ENCODE results near the gene SCRT2.

Gene SCRT2

GRCh38 chr20:706366-706885 is 30.8 kb upstream of the SCRT2 start:
- no peak overlapping the region for H3K14ac ChIP-seq (ENCODE audit: low read length in 2 of 2)
- H2BK5ac ChIP-seq (ENCODE audit: low read depth, low read length, poor library complexity, severe bottlenecking): no peak overlapping the region
- H3K79me1 ChIP-seq (replicated peaks; ENCODE audit: low read length, poor library complexity, severe bottlenecking): no peaks in the 10 kb centered on the region
- H2AFZ ChIP-seq (ENCODE audit: low read depth, low read length): no peak overlapping the region
- H3K4me2 ChIP-seq (ENCODE audit: low read length, poor library complexity, severe bottlenecking): no peak overlapping the region
- H3K27me3 ChIP-seq (ENCODE audit: control insufficient read depth in 1 of 2, insufficient read depth in 1 of 2, low read length in 2 of 2): peaks cover 40 to 69% of the 10 kb centered on the region in 2 experiments
- no peaks in the 10 kb centered on the region for H3K4me1 ChIP-seq (ENCODE audit: control insufficient read depth, insufficient read depth, low read depth, low read length)
- no peak overlapping the region for H3K4me3 ChIP-seq (ENCODE audit: insufficient read depth in 1 of 2, low read depth in 1 of 2, low read length in 2 of 2)
- no peaks in the 10 kb centered on the region for H3K36me3 ChIP-seq (ENCODE audit: control insufficient read depth in 1 of 2, insufficient read depth in 2 of 2, low read depth in 1 of 2, low read length in 2 of 2)
- H3K18ac ChIP-seq (ENCODE audit: low read depth in 1 of 2, low read length in 2 of 2): no peak overlapping the region
- H3K4ac ChIP-seq (ENCODE audit: low read depth in 1 of 2, low read length in 2 of 2): no peak overlapping the region
- no peak overlapping the region for H3K9ac ChIP-seq (ENCODE audit: low read length)
- H2BK15ac ChIP-seq (ENCODE audit: low read depth, poor library complexity, severe bottlenecking): no peak overlapping the region
- no peak overlapping the region for H3K27ac ChIP-seq (ENCODE audit: low read length, poor library complexity, severe bottlenecking)
- no peak overlapping the region for H3K23ac ChIP-seq (ENCODE audit: low read length in 2 of 2)
- peaks cover 14% of the 10 kb centered on the region for H3K9me3 ChIP-seq (ENCODE audit: control insufficient read depth, low read length)
- WGBS: 77% methylated on average over 5 of the region's 8 CpGs
- H4K8ac ChIP-seq (ENCODE audit: low read length): no peak overlapping the region
- no peak overlapping the region for H2AK5ac ChIP-seq (ENCODE audit: low read length, severe bottlenecking)
- H2BK120ac ChIP-seq (ENCODE audit: low read depth, low read length): no peak overlapping the region
- H4K91ac ChIP-seq (ENCODE audit: low read length): no peak overlapping the region
- no peak for DNase-seq
- no peak overlapping the region for H2BK12ac ChIP-seq (ENCODE audit: low read length in 2 of 2)

GRCh38 chr20:704726-705125 is 29.1 kb upstream of the SCRT2 start:
- H3K18ac ChIP-seq (ENCODE audit: low read depth in 1 of 2, low read length in 2 of 2): no peak overlapping the region
- peaks cover 11% of the 10 kb centered on the region for H3K9me3 ChIP-seq (ENCODE audit: control insufficient read depth, low read length)
- no peak overlapping the region for H3K4me2 ChIP-seq (ENCODE audit: low read length, poor library complexity, severe bottlenecking)
- no peak overlapping the region for H2BK5ac ChIP-seq (ENCODE audit: low read depth, low read length, poor library complexity, severe bottlenecking)
- H2AFZ ChIP-seq (ENCODE audit: low read depth, low read length): no peak overlapping the region
- no peaks in the 10 kb centered on the region for H3K4me1 ChIP-seq (ENCODE audit: control insufficient read depth, insufficient read depth, low read depth, low read length)
- H2BK120ac ChIP-seq (ENCODE audit: low read depth, low read length): no peak overlapping the region
- no peak overlapping the region for H3K14ac ChIP-seq (ENCODE audit: low read length in 2 of 2)
- no peak for DNase-seq
- no peak overlapping the region for H3K27ac ChIP-seq (ENCODE audit: low read length, poor library complexity, severe bottlenecking)
- no peak overlapping the region for H2BK15ac ChIP-seq (ENCODE audit: low read depth, poor library complexity, severe bottlenecking)
- H3K36me3 ChIP-seq (ENCODE audit: control insufficient read depth in 1 of 2, insufficient read depth in 2 of 2, low read depth in 1 of 2, low read length in 2 of 2): no peaks in the 10 kb centered on the region
- H2AK5ac ChIP-seq (ENCODE audit: low read length, severe bottlenecking): no peak overlapping the region
- no peak overlapping the region for H3K4ac ChIP-seq (ENCODE audit: low read depth in 1 of 2, low read length in 2 of 2)
- H3K79me1 ChIP-seq (replicated peaks; ENCODE audit: low read length, poor library complexity, severe bottlenecking): no peaks in the 10 kb centered on the region
- 82% methylated on average over 4 of the region's 4 CpGs for WGBS
- no peak overlapping the region for H3K9ac ChIP-seq (ENCODE audit: low read length)
- no peak overlapping the region for H4K91ac ChIP-seq (ENCODE audit: low read length)
- peaks cover 28 to 71% of the 10 kb centered on the region in 2 experiments for H3K27me3 ChIP-seq (ENCODE audit: control insufficient read depth in 1 of 2, insufficient read depth in 1 of 2, low read length in 2 of 2)
- H3K23ac ChIP-seq (ENCODE audit: low read length in 2 of 2): no peak overlapping the region
- no peak overlapping the region for H4K8ac ChIP-seq (ENCODE audit: low read length)
- no peak overlapping the region for H2BK12ac ChIP-seq (ENCODE audit: low read length in 2 of 2)
- no peak overlapping the region for H3K4me3 ChIP-seq (ENCODE audit: insufficient read depth in 1 of 2, low read depth in 1 of 2, low read length in 2 of 2)

GRCh38 chr20:703426-703825 is 27.8 kb upstream of the SCRT2 start:
- H4K8ac ChIP-seq (ENCODE audit: low read length): no peak overlapping the region
- H2BK120ac ChIP-seq (ENCODE audit: low read depth, low read length): no peak overlapping the region
- no peak overlapping the region for H3K27ac ChIP-seq (ENCODE audit: low read length, poor library complexity, severe bottlenecking)
- no peak overlapping the region for H2BK5ac ChIP-seq (ENCODE audit: low read depth, low read length, poor library complexity, severe bottlenecking)
- H3K9me3 ChIP-seq (ENCODE audit: control insufficient read depth, low read length): peaks cover 2% of the 10 kb centered on the region
- H3K14ac ChIP-seq (ENCODE audit: low read length in 2 of 2): no peak overlapping the region
- no peaks in the 10 kb centered on the region for H3K79me1 ChIP-seq (replicated peaks; ENCODE audit: low read length, poor library complexity, severe bottlenecking)
- no peak overlapping the region for H3K9ac ChIP-seq (ENCODE audit: low read length)
- no peak overlapping the region for H3K23ac ChIP-seq (ENCODE audit: low read length in 2 of 2)
- no peak overlapping the region for H2AFZ ChIP-seq (ENCODE audit: low read depth, low read length)
- WGBS: 64% methylated on average over 8 of the region's 8 CpGs
- H2AK5ac ChIP-seq (ENCODE audit: low read length, severe bottlenecking): no peak overlapping the region
- no peak overlapping the region for H3K4me3 ChIP-seq (ENCODE audit: insufficient read depth in 1 of 2, low read depth in 1 of 2, low read length in 2 of 2)
- no peak overlapping the region for H4K91ac ChIP-seq (ENCODE audit: low read length)
- H3K4ac ChIP-seq (ENCODE audit: low read depth in 1 of 2, low read length in 2 of 2): no peak overlapping the region
- H3K27me3 ChIP-seq (ENCODE audit: control insufficient read depth in 1 of 2, insufficient read depth in 1 of 2, low read length in 2 of 2): peaks cover 21 to 70% of the 10 kb centered on the region in 2 experiments
- H3K18ac ChIP-seq (ENCODE audit: low read depth in 1 of 2, low read length in 2 of 2): no peak overlapping the region
- H3K36me3 ChIP-seq (ENCODE audit: control insufficient read depth in 1 of 2, insufficient read depth in 2 of 2, low read depth in 1 of 2, low read length in 2 of 2): no peaks in the 10 kb centered on the region
- H2BK12ac ChIP-seq (ENCODE audit: low read length in 2 of 2): no peak overlapping the region
- no peak overlapping the region for H3K4me2 ChIP-seq (ENCODE audit: low read length, poor library complexity, severe bottlenecking)
- H3K4me1 ChIP-seq (ENCODE audit: control insufficient read depth, insufficient read depth, low read depth, low read length): no peaks in the 10 kb centered on the region
- no peak overlapping the region for H2BK15ac ChIP-seq (ENCODE audit: low read depth, poor library complexity, severe bottlenecking)
- DNase-seq: no peak

GRCh38 chr20:703006-703405 is 27.4 kb upstream of the SCRT2 start:
- Histone ChIP-seq H3K4me1 (ENCODE audit: control insufficient read depth, insufficient read depth, low read depth, low read length) (no peaks in the 10 kb centered on the region), H3K36me3 (ENCODE audit: control insufficient read depth in 1 of 2, insufficient read depth in 2 of 2, low read depth in 1 of 2, low read length in 2 of 2) (no peaks in the 10 kb centered on the region), H3K27ac (ENCODE audit: low read length, poor library complexity, severe bottlenecking) (no peak overlapping the region), H4K91ac (ENCODE audit: low read length) (no peak overlapping the region), H3K9ac (ENCODE audit: low read length) (no peak overlapping the region), H4K8ac (ENCODE audit: low read length) (no peak overlapping the region), H3K23ac (ENCODE audit: low read length in 2 of 2) (no peak overlapping the region), H2BK12ac (ENCODE audit: low read length in 2 of 2) (no peak overlapping the region), H2AK5ac (ENCODE audit: low read length, severe bottlenecking) (no peak overlapping the region), H2AFZ (ENCODE audit: low read depth, low read length) (no peak overlapping the region), H3K79me1 (replicated peaks; ENCODE audit: low read length, poor library complexity, severe bottlenecking) (no peaks in the 10 kb centered on the region), H3K4ac (ENCODE audit: low read depth in 1 of 2, low read length in 2 of 2) (no peak overlapping the region), H3K4me2 (ENCODE audit: low read length, poor library complexity, severe bottlenecking) (no peak overlapping the region), H3K18ac (ENCODE audit: low read depth in 1 of 2, low read length in 2 of 2) (no peak overlapping the region), H2BK15ac (ENCODE audit: low read depth, poor library complexity, severe bottlenecking) (no peak overlapping the region), H3K14ac (ENCODE audit: low read length in 2 of 2) (no peak overlapping the region), H2BK120ac (ENCODE audit: low read depth, low read length) (no peak overlapping the region), H3K9me3 (ENCODE audit: control insufficient read depth, low read length) (no peaks in the 10 kb centered on the region), H2BK5ac (ENCODE audit: low read depth, low read length, poor library complexity, severe bottlenecking) (no peak overlapping the region), H3K4me3 (ENCODE audit: insufficient read depth in 1 of 2, low read depth in 1 of 2, low read length in 2 of 2) (no peak overlapping the region), H3K27me3 (ENCODE audit: control insufficient read depth in 1 of 2, insufficient read depth in 1 of 2, low read length in 2 of 2) (peaks cover 22 to 70% of the 10 kb centered on the region in 2 experiments)
- WGBS: 46% methylated on average over 2 of the region's 2 CpGs
- DNase-seq: no peak

Measured in mesenchymal stem cell (in vitro differentiated cells and primary cell).